ENCODE measurements around the gene NEURL3. TPM values are rescaled to one million over a fixed set of nuclear protein-coding genes. Genes with fewer than 3 reads are reported as not detected.

Gene NEURL3
- total and polyA plus RNA-seq, 2 donors (not counting 3 experiments of a cell fraction or from before 2014, with no cell fraction given) = not detected

GRCh38 chr2:96538487-96539214 is 33.5 kb upstream of the NEURL3 start:
- peak overlapping the region in 2 of 3 experiments; percentile 56 to 77 for H3K4me3 ChIP-seq (replicated peaks in 1 of 3; ENCODE audit: insufficient read depth in 1 of 3, low read depth in 1 of 3, low read length in 3 of 3)
- no peak for TF ChIP-seq EZH2 (IDR thresholded peaks at IDR 0.05; ENCODE audit: borderline replicate concordance, low read depth, low read length, severe bottlenecking)
- TF ChIP-seq JUN (IDR thresholded peaks at IDR 0.05; ENCODE audit: borderline replicate concordance, insufficient read depth, insufficient read length, low read depth) = no peak
- peak; percentile 69 for TF ChIP-seq POLR2AphosphoS5 (IDR thresholded peaks at IDR 0.05; ENCODE audit: insufficient read depth, low read depth, low read length)
- TF ChIP-seq CTCF (IDR thresholded peaks at IDR 0.05; ENCODE audit: extremely low read depth in 1 of 2, insufficient read depth in 1 of 2, low read depth in 1 of 2, low read length in 2 of 2) = no peak
- TF ChIP-seq POLR2A (IDR thresholded peaks at IDR 0.05; ENCODE audit: low read depth, low read length) = no peak
- no peak for TF ChIP-seq FOS (IDR thresholded peaks at IDR 0.05; ENCODE audit: borderline replicate concordance, insufficient read depth, low read length)
- TF ChIP-seq MAX (IDR thresholded peaks at IDR 0.05; ENCODE audit: insufficient read depth, insufficient read length) = no peak
- H3K9me1 ChIP-seq (replicated peaks; ENCODE audit: control insufficient read depth, extremely low read depth, insufficient read depth, low read length) = no peaks in the 10 kb centered on the region
- dilution Hi-C loops (cut with MboI; ENCODE audit: extremely low pct_ligation_motif_present, low sequenced_read_pairs) = no loop called here
- peak; percentile 88 for DNase-seq (ENCODE audit: low read depth, low spot score)
- CTCF ChIA-PET = interaction anchor here (1.0 to 8.7 kb wide), 6 partner anchors 11 to 225 kb away, joined by 3 to 130 read pairs (median 6); no protein-coding TSS in a partner anchor
- no peaks in the 10 kb centered on the region for H3K27me3 ChIP-seq (ENCODE audit: control insufficient read depth in 2 of 2, insufficient read depth in 2 of 2, low read length in 2 of 2)
- H3K4me1 ChIP-seq (ENCODE audit: control insufficient read depth, extremely low read depth, insufficient read depth, low read length) = peaks cover 22% of the 10 kb centered on the region
- peaks cover 2% of the 10 kb centered on the region for H4K20me1 ChIP-seq (replicated peaks; ENCODE audit: control insufficient read depth, extremely low read depth, insufficient read depth, low read length)
- H3K9ac ChIP-seq (replicated peaks; ENCODE audit: extremely low read depth, insufficient read depth, low read length) = peak overlapping the region; percentile 97
- intact Hi-C loops (cut with micrococcal nuclease) = loop anchor here (1.0 to 5.0 kb wide), 2 partner anchors 16 to 224 kb away; partner anchors contain the start of gene CNNM4
- H3K36me3 ChIP-seq (ENCODE audit: control insufficient read depth in 2 of 2, extremely low read depth in 1 of 2, insufficient read depth in 2 of 2, low read length in 2 of 2) = peaks cover 0 to 7% of the 10 kb centered on the region in 2 experiments
- no peak overlapping the region for H2AFZ ChIP-seq (ENCODE audit: low read depth, low read length)
- POLR2A ChIA-PET = interaction anchor here (0.7 to 2.5 kb wide), 2 partner anchors 11 to 16 kb away, joined by 8 to 10 read pairs; no protein-coding TSS in a partner anchor
- H3K9me3 ChIP-seq (replicated peaks; ENCODE audit: control insufficient read depth, insufficient read depth, low read length) = no peaks in the 10 kb centered on the region
- peak; percentile 94 for FAIRE-seq
- H3K27ac ChIP-seq (ENCODE audit: insufficient read depth, low read depth, low read length) = peak overlapping the region; percentile 67
- H3K79me2 ChIP-seq (ENCODE audit: control insufficient read depth, insufficient read depth, low read length) = peaks cover 37% of the 10 kb centered on the region
- no TSS peak for BruUV-seq (replicated peaks)
- peak overlapping the region; percentile 90 for H3K4me2 ChIP-seq (ENCODE audit: insufficient read depth, low read length)

Measured in endothelial cell of umbilical vein (primary cell).